ENCODE results near the gene GABRP.

The GABRP gene

DNA sequence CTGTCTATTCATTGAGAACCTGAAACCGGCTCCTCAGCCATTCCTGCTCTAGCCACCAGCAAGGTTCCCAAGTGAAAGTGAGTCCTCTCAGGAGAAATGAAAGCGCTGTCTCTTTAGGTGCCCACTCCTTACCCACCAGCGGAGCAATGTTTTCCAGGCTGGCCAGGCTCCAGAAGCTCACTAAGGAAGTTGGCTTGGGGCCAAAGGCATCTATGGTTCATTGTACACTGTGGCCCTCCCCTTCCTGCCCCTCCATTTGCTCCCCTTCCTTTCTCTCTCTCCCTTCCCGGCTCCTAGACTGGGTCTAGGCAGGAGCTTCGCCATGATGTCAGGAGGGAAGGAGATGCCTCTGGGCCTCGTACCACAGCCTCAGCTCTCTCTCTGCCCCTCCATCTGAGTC is 1.1 kb upstream of the GABRP start:
- no peak overlapping the region for H3K27ac ChIP-seq (replicated peaks)
- DNase-seq (ENCODE audit: low read depth in 1 of 2, low spot score in 1 of 2), result no peak
- TF ChIP-seq POLR2AphosphoS5 (IDR thresholded peaks at IDR 0.05; ENCODE audit: low read depth), result no peak
- no peak for TF ChIP-seq SPI1 (IDR thresholded peaks at IDR 0.05; ENCODE audit: borderline replicate concordance, low read depth)
- no peak for TF ChIP-seq GABPA (IDR thresholded peaks at IDR 0.05; ENCODE audit: low read depth)
- TF ChIP-seq, protein P1, sequence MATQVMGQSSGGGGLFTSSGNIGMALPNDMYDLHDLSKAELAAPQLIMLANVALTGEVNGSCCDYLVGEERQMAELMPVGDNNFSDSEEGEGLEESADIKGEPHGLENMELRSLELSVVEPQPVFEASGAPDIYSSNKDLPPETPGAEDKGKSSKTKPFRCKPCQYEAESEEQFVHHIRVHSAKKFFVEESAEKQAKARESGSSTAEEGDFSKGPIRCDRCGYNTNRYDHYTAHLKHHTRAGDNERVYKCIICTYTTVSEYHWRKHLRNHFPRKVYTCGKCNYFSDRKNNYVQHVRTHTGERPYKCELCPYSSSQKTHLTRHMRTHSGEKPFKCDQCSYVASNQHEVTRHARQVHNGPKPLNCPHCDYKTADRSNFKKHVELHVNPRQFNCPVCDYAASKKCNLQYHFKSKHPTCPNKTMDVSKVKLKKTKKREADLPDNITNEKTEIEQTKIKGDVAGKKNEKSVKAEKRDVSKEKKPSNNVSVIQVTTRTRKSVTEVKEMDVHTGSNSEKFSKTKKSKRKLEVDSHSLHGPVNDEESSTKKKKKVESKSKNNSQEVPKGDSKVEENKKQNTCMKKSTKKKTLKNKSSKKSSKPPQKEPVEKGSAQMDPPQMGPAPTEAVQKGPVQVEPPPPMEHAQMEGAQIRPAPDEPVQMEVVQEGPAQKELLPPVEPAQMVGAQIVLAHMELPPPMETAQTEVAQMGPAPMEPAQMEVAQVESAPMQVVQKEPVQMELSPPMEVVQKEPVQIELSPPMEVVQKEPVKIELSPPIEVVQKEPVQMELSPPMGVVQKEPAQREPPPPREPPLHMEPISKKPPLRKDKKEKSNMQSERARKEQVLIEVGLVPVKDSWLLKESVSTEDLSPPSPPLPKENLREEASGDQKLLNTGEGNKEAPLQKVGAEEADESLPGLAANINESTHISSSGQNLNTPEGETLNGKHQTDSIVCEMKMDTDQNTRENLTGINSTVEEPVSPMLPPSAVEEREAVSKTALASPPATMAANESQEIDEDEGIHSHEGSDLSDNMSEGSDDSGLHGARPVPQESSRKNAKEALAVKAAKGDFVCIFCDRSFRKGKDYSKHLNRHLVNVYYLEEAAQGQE (IDR thresholded peaks at IDR 0.05; ENCODE audit: insufficient replicate concordance, low read depth), result no peak
- no peak for TF ChIP-seq CTCF (IDR thresholded peaks at IDR 0.05; ENCODE audit: insufficient read depth, low read length)
- H3K4me3 ChIP-seq (replicated peaks; ENCODE audit: insufficient read depth, low read length), result no peak overlapping the region
- no peaks in the 10 kb centered on the region for H3K27me3 ChIP-seq (ENCODE audit: insufficient read depth, poor library complexity, severe bottlenecking)

GRCh38 chr5:170785416-170785815 is 1.9 kb downstream of the GABRP start:
- Histone ChIP-seq H3K27ac (replicated peaks) (no peak overlapping the region), H3K4me3 (replicated peaks; ENCODE audit: insufficient read depth, low read length) (no peak overlapping the region), H3K27me3 (ENCODE audit: insufficient read depth, poor library complexity, severe bottlenecking) (no peaks in the 10 kb centered on the region)
- no peak for DNase-seq (ENCODE audit: low read depth in 1 of 2, low spot score in 1 of 2)
- TF ChIP-seq CTCF (IDR thresholded peaks at IDR 0.05; ENCODE audit: insufficient read depth, low read length) (no peak), GABPA (IDR thresholded peaks at IDR 0.05; ENCODE audit: low read depth) (no peak), SPI1 (IDR thresholded peaks at IDR 0.05; ENCODE audit: borderline replicate concordance, low read depth) (no peak), POLR2AphosphoS5 (IDR thresholded peaks at IDR 0.05; ENCODE audit: low read depth) (no peak)
- TF ChIP-seq, protein P1 (IDR thresholded peaks at IDR 0.05; ENCODE audit: insufficient replicate concordance, low read depth), result no peak

DNA sequence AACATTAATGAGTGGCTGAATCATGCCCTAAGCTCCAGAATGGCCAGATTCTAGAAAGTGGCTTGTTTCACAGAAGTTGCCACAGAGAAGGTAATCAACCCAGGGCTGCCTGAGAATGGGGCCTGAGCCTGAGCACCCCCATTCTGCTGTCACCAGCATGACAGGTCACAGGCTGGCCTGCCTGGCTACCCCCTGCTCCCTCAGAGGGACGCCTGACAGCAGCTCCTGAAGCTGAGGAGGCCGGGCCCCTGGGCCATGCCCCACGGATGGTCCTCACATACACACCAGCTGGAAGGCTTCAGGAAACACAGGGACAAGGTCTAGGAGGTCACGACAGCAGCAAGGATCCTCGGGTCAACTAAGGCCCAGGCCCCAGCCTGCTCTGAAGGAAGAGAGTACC is 3.7 kb downstream of the GABRP start:
- Histone ChIP-seq H3K27me3 (ENCODE audit: insufficient read depth, poor library complexity, severe bottlenecking) (no peaks in the 10 kb centered on the region), H3K27ac (replicated peaks) (no peak overlapping the region), H3K4me3 (replicated peaks; ENCODE audit: insufficient read depth, low read length) (no peak overlapping the region)
- TF ChIP-seq SPI1 (IDR thresholded peaks at IDR 0.05; ENCODE audit: borderline replicate concordance, low read depth) (no peak), CTCF (IDR thresholded peaks at IDR 0.05; ENCODE audit: insufficient read depth, low read length) (no peak), GABPA (IDR thresholded peaks at IDR 0.05; ENCODE audit: low read depth) (no peak), POLR2AphosphoS5 (IDR thresholded peaks at IDR 0.05; ENCODE audit: low read depth) (no peak)
- TF ChIP-seq, protein P1 (IDR thresholded peaks at IDR 0.05; ENCODE audit: insufficient replicate concordance, low read depth), result no peak
- no peak for DNase-seq (ENCODE audit: low read depth in 1 of 2, low spot score in 1 of 2)
